ENCODE measurements around the gene TMTC2. TPM values are rescaled to one million over a fixed set of nuclear protein-coding genes. Genes with fewer than 3 reads are reported as not detected.

Gene TMTC2
- total RNA-seq, 2 experiments from 2014 or later: 1.8 to 2.1 TPM

DNA sequence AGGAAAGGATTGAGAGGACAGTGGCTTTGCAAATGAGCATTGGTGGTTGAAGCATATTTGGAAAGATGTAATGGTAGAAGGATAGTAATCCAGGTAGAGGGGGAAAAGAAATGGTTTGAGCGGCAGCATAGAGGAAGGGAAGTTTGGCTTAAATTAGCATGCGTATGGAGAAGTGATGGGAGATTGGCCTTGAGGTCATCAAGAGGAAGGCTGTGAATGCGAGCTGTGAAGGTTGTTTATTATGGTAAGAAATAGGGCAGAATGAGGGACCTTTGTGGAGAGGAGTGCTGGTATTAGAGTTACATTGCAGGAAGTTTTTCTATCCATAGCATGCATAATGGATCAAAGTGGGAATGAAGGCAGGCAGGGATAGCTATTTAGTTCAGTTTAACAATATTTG is 162.1 kb downstream of the TMTC2 start:
- ChIA-PET POLR2A (no interaction called here), CTCF (no interaction called here)
- TF ChIP-seq, protein P1, sequence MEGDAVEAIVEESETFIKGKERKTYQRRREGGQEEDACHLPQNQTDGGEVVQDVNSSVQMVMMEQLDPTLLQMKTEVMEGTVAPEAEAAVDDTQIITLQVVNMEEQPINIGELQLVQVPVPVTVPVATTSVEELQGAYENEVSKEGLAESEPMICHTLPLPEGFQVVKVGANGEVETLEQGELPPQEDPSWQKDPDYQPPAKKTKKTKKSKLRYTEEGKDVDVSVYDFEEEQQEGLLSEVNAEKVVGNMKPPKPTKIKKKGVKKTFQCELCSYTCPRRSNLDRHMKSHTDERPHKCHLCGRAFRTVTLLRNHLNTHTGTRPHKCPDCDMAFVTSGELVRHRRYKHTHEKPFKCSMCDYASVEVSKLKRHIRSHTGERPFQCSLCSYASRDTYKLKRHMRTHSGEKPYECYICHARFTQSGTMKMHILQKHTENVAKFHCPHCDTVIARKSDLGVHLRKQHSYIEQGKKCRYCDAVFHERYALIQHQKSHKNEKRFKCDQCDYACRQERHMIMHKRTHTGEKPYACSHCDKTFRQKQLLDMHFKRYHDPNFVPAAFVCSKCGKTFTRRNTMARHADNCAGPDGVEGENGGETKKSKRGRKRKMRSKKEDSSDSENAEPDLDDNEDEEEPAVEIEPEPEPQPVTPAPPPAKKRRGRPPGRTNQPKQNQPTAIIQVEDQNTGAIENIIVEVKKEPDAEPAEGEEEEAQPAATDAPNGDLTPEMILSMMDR (IDR thresholded peaks at IDR 0.05): no peak
- Mint-ChIP-seq H3K4me1 (ENCODE audit: low read depth) (no peaks in the 10 kb centered on the region), H3K36me3 (ENCODE audit: low read depth) (no peaks in the 10 kb centered on the region), H3K27me3 (no peaks in the 10 kb centered on the region), H3K27ac (no peak overlapping the region), H3K9me3 (no peaks in the 10 kb centered on the region), H3K4me3 (no peak overlapping the region)
- H3K4me3 ChIP-seq (ENCODE audit: low read length): no peak overlapping the region
- no peak overlapping the region for H3K27ac ChIP-seq (ENCODE audit: low read depth in 1 of 2, low read length in 2 of 2)
- peaks cover 0 to 3% of the 10 kb centered on the region in 2 experiments for H3K9me3 ChIP-seq (ENCODE audit: control insufficient read depth in 1 of 2, insufficient read depth in 1 of 2, low read length in 2 of 2)
- DNase-seq (no peak), ATAC-seq (ENCODE audit: poor library complexity) (no peak)
- H3K4me1 ChIP-seq (ENCODE audit: insufficient read depth, low read length): no peaks in the 10 kb centered on the region
- intact Hi-C loops (cut with DNase I, micrococcal nuclease): no loop called here
- H3K36me3 ChIP-seq (ENCODE audit: insufficient read depth, low read length): no peaks in the 10 kb centered on the region
- no peaks in the 10 kb centered on the region for H3K27me3 ChIP-seq (ENCODE audit: control insufficient read depth in 1 of 2, insufficient read depth in 2 of 2, low read length in 2 of 2)

DNA sequence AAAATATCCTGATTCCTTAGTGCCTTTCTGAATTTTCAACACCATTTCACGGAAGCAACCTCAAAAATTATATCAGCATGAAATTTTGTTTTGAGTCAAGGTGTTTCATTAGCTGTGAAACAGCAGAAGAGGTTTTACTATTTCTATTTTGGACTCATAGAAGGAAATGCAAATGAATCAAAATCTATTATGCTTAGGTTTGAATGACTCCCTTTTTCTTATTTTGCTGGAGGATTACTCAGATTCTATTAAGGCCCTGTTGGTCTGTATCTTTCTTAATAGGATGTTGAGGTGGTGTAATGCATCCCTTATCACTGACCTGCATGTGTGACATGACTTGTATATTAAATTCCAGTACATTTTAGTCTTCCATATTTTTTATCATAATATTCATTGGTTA is 165.8 kb downstream of the TMTC2 start:
- Mint-ChIP-seq H3K4me3 (no peak overlapping the region), H3K27ac (no peak overlapping the region)

DNA sequence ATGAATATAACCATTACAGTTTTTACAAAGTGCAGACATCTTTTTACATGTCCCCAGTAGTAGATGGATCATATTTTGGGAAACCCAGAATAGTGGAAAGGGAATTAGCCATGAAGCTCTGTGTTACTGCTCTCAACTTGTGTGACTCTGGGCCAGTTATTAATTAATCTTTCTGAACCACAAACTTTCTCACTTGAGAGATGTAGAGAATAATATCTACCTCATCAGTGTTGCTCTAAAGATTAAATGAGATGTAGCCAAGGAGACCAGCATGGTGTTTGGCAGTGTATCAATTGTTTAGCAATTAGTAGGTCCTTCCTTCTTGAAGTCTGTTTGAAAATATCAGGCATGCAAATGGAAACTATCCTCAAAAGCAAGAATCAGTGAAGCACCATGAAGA is 169.2 kb downstream of the TMTC2 start:
- TF ChIP-seq, protein P1 (IDR thresholded peaks at IDR 0.05): no peak
- Histone ChIP-seq H3K27me3 (ENCODE audit: control insufficient read depth in 1 of 2, insufficient read depth in 2 of 2, low read length in 2 of 2) (no peaks in the 10 kb centered on the region), H3K9me3 (ENCODE audit: control insufficient read depth in 1 of 2, insufficient read depth in 1 of 2, low read length in 2 of 2) (no peaks in the 10 kb centered on the region), H3K4me3 (ENCODE audit: low read length) (no peak overlapping the region), H3K27ac (ENCODE audit: low read depth in 1 of 2, low read length in 2 of 2) (no peak overlapping the region), H3K36me3 (ENCODE audit: insufficient read depth, low read length) (no peaks in the 10 kb centered on the region), H3K4me1 (ENCODE audit: insufficient read depth, low read length) (no peaks in the 10 kb centered on the region)
- Mint-ChIP-seq H3K27ac (no peak overlapping the region), H3K27me3 (no peaks in the 10 kb centered on the region), H3K4me1 (ENCODE audit: low read depth) (no peaks in the 10 kb centered on the region), H3K9me3 (no peaks in the 10 kb centered on the region), H3K36me3 (ENCODE audit: low read depth) (peaks cover 3% of the 10 kb centered on the region), H3K4me3 (no peak overlapping the region)
- ChIA-PET CTCF (no interaction called here), POLR2A (no interaction called here)
- intact Hi-C loops (cut with DNase I, micrococcal nuclease): no loop called here
- DNase-seq (no peak), ATAC-seq (ENCODE audit: poor library complexity) (no peak)

More for the DNA sequence above, 165.8 kb downstream of the TMTC2 start:
- ChIA-PET CTCF (no interaction called here), POLR2A (no interaction called here)
- intact Hi-C loops (cut with DNase I, micrococcal nuclease): no loop called here
- Histone ChIP-seq H3K9me3 (ENCODE audit: control insufficient read depth in 1 of 2, insufficient read depth in 1 of 2, low read length in 2 of 2) (no peaks in the 10 kb centered on the region), H3K4me1 (ENCODE audit: insufficient read depth, low read length) (no peaks in the 10 kb centered on the region), H3K4me3 (ENCODE audit: low read length) (no peak overlapping the region), H3K27me3 (ENCODE audit: control insufficient read depth in 1 of 2, insufficient read depth in 2 of 2, low read length in 2 of 2) (no peaks in the 10 kb centered on the region), H3K27ac (ENCODE audit: low read depth in 1 of 2, low read length in 2 of 2) (no peak overlapping the region), H3K36me3 (ENCODE audit: insufficient read depth, low read length) (no peaks in the 10 kb centered on the region)
- no peaks in the 10 kb centered on the region for H3K36me3 Mint-ChIP-seq (ENCODE audit: low read depth)
- TF ChIP-seq, protein P1 (IDR thresholded peaks at IDR 0.05): no peak
- no peaks in the 10 kb centered on the region for H3K9me3 Mint-ChIP-seq
- ATAC-seq (ENCODE audit: poor library complexity): no peak
- no peak for DNase-seq
- no peaks in the 10 kb centered on the region for H3K4me1 Mint-ChIP-seq (ENCODE audit: low read depth)
- no peaks in the 10 kb centered on the region for H3K27me3 Mint-ChIP-seq

All from CD4-positive, alpha-beta T cell (primary cell).